Activated naive CD4-positive, alpha-beta T cell treated with anti-CD3 and anti-CD28 coated beads, Interleukin-2, amount 10 ng/mL, durations not matched to agents 5 hours and 36 hours (primary cell): ENCODE results near the gene CYRIA. TPM values are rescaled to one million over a fixed set of nuclear protein-coding genes. Genes with fewer than 3 reads are reported as not detected.

Experiments used
- total RNA-seq, 2 experiments: library from RNA; stranded (reverse); gene quantifications; one replicate each; pipeline ENCODE4 v1.2.3, GENCODE V29; 2021

Gene CYRIA
- total RNA-seq, result under 1 TPM; 0.12 to 0.48 TPM

DNA sequence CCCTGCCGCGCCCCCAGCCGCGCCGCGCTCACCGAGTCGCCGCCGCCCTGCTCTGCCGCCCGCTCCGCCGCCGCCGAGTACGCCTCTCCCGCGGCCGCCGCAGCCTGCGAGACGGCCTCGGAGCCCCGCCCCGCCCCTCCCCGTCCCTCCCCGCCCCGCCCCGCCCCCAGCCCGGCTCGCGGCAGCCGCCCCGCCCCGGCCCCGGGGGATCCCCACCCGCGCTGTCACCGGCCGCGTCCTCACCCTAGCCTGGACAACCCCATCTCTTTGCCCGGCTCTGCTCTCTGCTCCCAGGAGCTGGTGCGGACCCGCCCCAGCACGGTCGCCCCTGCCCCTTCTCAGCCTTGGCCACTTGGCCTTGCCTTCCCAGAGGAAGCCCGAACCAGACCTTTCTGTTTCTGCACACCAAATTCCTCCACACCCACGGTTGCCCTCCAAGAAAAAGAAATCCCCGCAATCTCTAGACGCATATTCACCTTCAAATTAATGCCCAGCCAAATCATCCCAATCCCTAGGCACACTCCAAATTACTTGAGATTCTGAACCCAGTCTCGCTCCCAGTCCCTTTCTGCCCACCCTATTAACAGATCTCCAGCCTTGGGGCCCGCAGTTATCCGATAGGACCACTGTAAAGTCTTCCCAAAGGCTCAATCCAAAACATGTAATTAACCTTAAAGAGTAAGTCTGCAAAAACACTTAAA lies at the start of gene CYRIA:
TSS of gene CYRIA (minus strand) at position 87 of the 701 bp plus-strand sequence. CDS start 77,715 bp downstream, outside the sequence.

